Effector memory CD8-positive, alpha-beta T cell (primary cell): Measurements from ENCODE around the gene TGFB1.

Experiments used
- ATAC-seq: fragments of 150-1000 bp; cut with Tn5 transposase; replicated peaks from 2 replicates; pipeline ENCODE4 v1.10.0; 2021; ENCODE audit warnings: mild to moderate bottlenecking, moderate library complexity
- DNase-seq, 3 experiments: peaks; one replicate each; pipeline ENCODE4 v3.0.0; 2021
- H3K27ac Mint-ChIP-seq, 2 donors: one replicate each; pipeline ENCODE4 v1.8.0; 2022; ENCODE audit warnings: mild to moderate bottlenecking in 2 of 2, mixed read lengths in 2 of 2, moderate library complexity in 2 of 2
- H3K27me3 Mint-ChIP-seq, 2 donors: one replicate each; pipeline ENCODE4 v1.8.0; 2022; ENCODE audit warnings: mixed read lengths in 2 of 2
- H3K36me3 Mint-ChIP-seq: one replicate; pipeline ENCODE4 v1.8.0; 2022; ENCODE audit warnings: mild to moderate bottlenecking, moderate library complexity, mixed read lengths; ENCODE audit not compliant: insufficient read depth
- H3K4me1 Mint-ChIP-seq, 2 donors: one replicate each; pipeline ENCODE4 v1.8.0; 2022; ENCODE audit warnings: low read depth in 2 of 2, mixed read lengths in 2 of 2
- H3K4me3 Mint-ChIP-seq, 2 donors: one replicate each; pipeline ENCODE4 v1.8.0; 2022; ENCODE audit warnings: mild to moderate bottlenecking in 2 of 2, mixed read lengths in 2 of 2, moderate library complexity in 2 of 2
- H3K9me3 Mint-ChIP-seq, 2 donors: one replicate each; pipeline ENCODE4 v1.8.0; 2022; ENCODE audit warnings: mixed read lengths in 2 of 2
- total RNA-seq, 9 experiments: gene quantifications; one replicate each; lab custom pipeline; 2026; lab: John Stamatoyannopoulos, UW

The TGFB1 gene
- total RNA-seq = 69.7 to 338 (median 152) reads per million in 9 experiments

- Mint-ChIP-seq H3K4me3 (peak within 1 kb of the TSS; percentile 99 to 100), H3K4me1 (peaks cover 59 to 62% of the 10 kb centered on the region in 2 donors)
These were observed at the start of gene TGFB1 for GRCh38 chr19:41353466-41354342. Gene TGFB1, minus strand, starts transcription at chr19:41353922. Its CDS starts 878 bp downstream, at chr19:41353044.

GRCh38 chr19:41402010-41402409 lies 48.3 kb upstream of the TGFB1 start:
- Mint-ChIP-seq H3K27me3 (no peaks in the 10 kb centered on the region), H3K4me3 (no peak overlapping the region), H3K9me3 (no peaks in the 10 kb centered on the region), H3K27ac (no peak overlapping the region), H3K4me1 (peaks cover 29 to 40% of the 10 kb centered on the region in 2 donors), H3K36me3 (peaks cover 15% of the 10 kb centered on the region)
- no peak for DNase-seq
- no peak for ATAC-seq

More at GRCh38 chr19:41353466-41354342, at the start of gene TGFB1:
- H3K9me3 Mint-ChIP-seq = no peaks in the 10 kb centered on the region
- no peaks in the 10 kb centered on the region for H3K27me3 Mint-ChIP-seq
- ATAC-seq (peak; percentile 50), DNase-seq (peak; percentile 91 to 93 (median 93))
- peak within 1 kb of the TSS; percentile 98 for H3K27ac Mint-ChIP-seq
- peaks cover 86% of the 10 kb centered on the region for H3K36me3 Mint-ChIP-seq

- Mint-ChIP-seq H3K27ac (no peak overlapping the region), H3K4me1 (peaks cover 32 to 37% of the 10 kb centered on the region in 2 donors), H3K9me3 (no peaks in the 10 kb centered on the region), H3K4me3 (no peak overlapping the region), H3K27me3 (no peaks in the 10 kb centered on the region), H3K36me3 (peaks cover 16% of the 10 kb centered on the region)
- no peak for DNase-seq
- ATAC-seq = no peak
These were observed 47.8 kb upstream of the TGFB1 start for GRCh38 chr19:41401483-41401882.

GRCh38 chr19:41399525-41399924 lies 45.8 kb upstream of the TGFB1 start:
- Mint-ChIP-seq H3K27me3 (no peaks in the 10 kb centered on the region), H3K36me3 (peaks cover 21% of the 10 kb centered on the region), H3K4me1 (peaks cover 41 to 48% of the 10 kb centered on the region in 2 donors), H3K4me3 (peak overlapping the region; percentile 98 to 100), H3K27ac (peak overlapping the region; percentile 83 to 100), H3K9me3 (no peaks in the 10 kb centered on the region)
- ATAC-seq (no peak), DNase-seq (no peak)

GRCh38 chr19:41399091-41399490 lies 45.4 kb upstream of the TGFB1 start:
- peak overlapping the region; percentile 98 to 100 for H3K4me3 Mint-ChIP-seq
- no peak for ATAC-seq
- H3K4me1 Mint-ChIP-seq = peaks cover 41 to 48% of the 10 kb centered on the region in 2 donors
- DNase-seq = no peak
- H3K36me3 Mint-ChIP-seq = peaks cover 23% of the 10 kb centered on the region
- H3K27ac Mint-ChIP-seq = peak overlapping the region; percentile 83 to 100
- H3K27me3 Mint-ChIP-seq = no peaks in the 10 kb centered on the region
- H3K9me3 Mint-ChIP-seq = no peaks in the 10 kb centered on the region

GRCh38 chr19:41398598-41398997 lies 44.9 kb upstream of the TGFB1 start:
- Mint-ChIP-seq H3K4me1 (peaks cover 42 to 47% of the 10 kb centered on the region in 2 donors), H3K27ac (peak overlapping the region; percentile 100), H3K36me3 (peaks cover 20% of the 10 kb centered on the region), H3K4me3 (peak overlapping the region; percentile 98 to 100), H3K9me3 (no peaks in the 10 kb centered on the region), H3K27me3 (no peaks in the 10 kb centered on the region)
- ATAC-seq (no peak), DNase-seq (no peak)

- H3K36me3 Mint-ChIP-seq = peaks cover 20% of the 10 kb centered on the region
- peaks cover 40 to 45% of the 10 kb centered on the region in 2 donors for H3K4me1 Mint-ChIP-seq
- DNase-seq (no peak), ATAC-seq (no peak)
- no peaks in the 10 kb centered on the region for H3K9me3 Mint-ChIP-seq
- peak overlapping the region; percentile 100 for H3K27ac Mint-ChIP-seq
- H3K4me3 Mint-ChIP-seq = peak overlapping the region; percentile 98 to 100
- H3K27me3 Mint-ChIP-seq = no peaks in the 10 kb centered on the region
These were observed 44.3 kb upstream of the TGFB1 start for GRCh38 chr19:41398050-41398418.

- DNase-seq (peak; percentile 97 to 99 (median 98)), ATAC-seq (peak; percentile 98)
- H3K9me3 Mint-ChIP-seq = no peaks in the 10 kb centered on the region
- H3K36me3 Mint-ChIP-seq = peaks cover 25% of the 10 kb centered on the region
- H3K4me3 Mint-ChIP-seq = peak within 1 kb of the TSS; percentile 98 to 100
- H3K27ac Mint-ChIP-seq = peak within 1 kb of the TSS; percentile 100
- H3K27me3 Mint-ChIP-seq = no peaks in the 10 kb centered on the region
- H3K4me1 Mint-ChIP-seq = peaks cover 40 to 45% of the 10 kb centered on the region in 2 donors
These were observed 43.6 kb upstream of the TGFB1 start, which contains the start of the genes BCKDHA and EXOSC5 for GRCh38 chr19:41397086-41398049. Gene BCKDHA, plus strand, starts transcription at chr19:41397818. Its CDS starts 10 bp downstream, at chr19:41397828. Gene EXOSC5, minus strand, starts transcription at chr19:41397359. Its CDS starts 31 bp downstream, at chr19:41397328.

- Mint-ChIP-seq H3K4me1 (peaks cover 35 to 37% of the 10 kb centered on the region in 2 donors), H3K9me3 (no peaks in the 10 kb centered on the region), H3K4me3 (peak overlapping the region; percentile 4 to 100), H3K27ac (peak overlapping the region; percentile 5 to 100), H3K36me3 (peaks cover 31% of the 10 kb centered on the region), H3K27me3 (no peaks in the 10 kb centered on the region)
- DNase-seq (no peak), ATAC-seq (no peak)
These were observed 41.6 kb upstream of the TGFB1 start for GRCh38 chr19:41395355-41395754.

GRCh38 chr19:41392775-41393174 lies 39.1 kb upstream of the TGFB1 start:
- ATAC-seq (no peak), DNase-seq (no peak)
- Mint-ChIP-seq H3K27me3 (no peaks in the 10 kb centered on the region), H3K9me3 (no peaks in the 10 kb centered on the region), H3K27ac (peak overlapping the region in 1 of 2 donors; percentile 59), H3K4me1 (peaks cover 17 to 22% of the 10 kb centered on the region in 2 donors), H3K36me3 (peaks cover 37% of the 10 kb centered on the region), H3K4me3 (no peak overlapping the region)

- peaks cover 12% of the 10 kb centered on the region in 2 donors for H3K4me1 Mint-ChIP-seq
- peaks cover 32% of the 10 kb centered on the region for H3K36me3 Mint-ChIP-seq
- no peak overlapping the region for H3K4me3 Mint-ChIP-seq
- no peak overlapping the region for H3K27ac Mint-ChIP-seq
- DNase-seq (no peak), ATAC-seq (no peak)
- no peaks in the 10 kb centered on the region for H3K9me3 Mint-ChIP-seq
- H3K27me3 Mint-ChIP-seq = no peaks in the 10 kb centered on the region
These were observed 37.9 kb upstream of the TGFB1 start for GRCh38 chr19:41391618-41392017.

- H3K9me3 Mint-ChIP-seq = no peaks in the 10 kb centered on the region
- no peak for DNase-seq
- H3K27me3 Mint-ChIP-seq = no peaks in the 10 kb centered on the region
- H3K27ac Mint-ChIP-seq = peak overlapping the region in 1 of 2 donors; percentile 88
- peaks cover 20% of the 10 kb centered on the region for H3K36me3 Mint-ChIP-seq
- no peak overlapping the region for H3K4me3 Mint-ChIP-seq
- ATAC-seq = no peak
- no peaks in the 10 kb centered on the region for H3K4me1 Mint-ChIP-seq
These were observed 32.7 kb upstream of the TGFB1 start for GRCh38 chr19:41386442-41386841.

GRCh38 chr19:41384351-41384750 lies 30.6 kb upstream of the TGFB1 start:
- Mint-ChIP-seq H3K9me3 (no peaks in the 10 kb centered on the region), H3K36me3 (peaks cover 13% of the 10 kb centered on the region), H3K4me3 (no peak overlapping the region), H3K4me1 (no peaks in the 10 kb centered on the region), H3K27ac (no peak overlapping the region), H3K27me3 (no peaks in the 10 kb centered on the region)
- ATAC-seq (no peak), DNase-seq (no peak)
